SIG-M5 treated with dmso at 0.1 percent for 504 hours (cell line): ENCODE data around the gene LRP1.

Experiments
- DNase-seq: peaks from one replicate; lab custom pipeline; 2025; ENCODE audit not compliant: unreplicated experiment; lab: John Stamatoyannopoulos, UW

Gene LRP1

DNA sequence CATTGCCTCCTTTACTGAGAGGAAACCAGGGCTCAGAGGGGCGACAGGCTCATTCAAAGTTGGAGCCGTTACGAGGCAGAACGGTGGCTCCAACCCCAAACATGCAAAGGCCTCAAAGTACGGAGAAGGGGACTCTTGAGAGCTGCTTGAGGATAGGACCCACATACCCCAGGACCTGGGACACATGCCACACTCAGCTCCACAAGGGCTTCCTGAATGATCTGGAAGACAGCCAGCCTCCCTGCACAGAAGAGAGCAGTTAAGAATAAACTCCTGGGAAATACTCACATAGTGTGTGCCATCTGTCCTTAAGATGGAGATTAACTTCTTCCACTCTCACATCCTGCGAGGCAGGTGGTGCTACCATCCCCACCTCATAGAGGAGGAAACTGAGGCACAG is 61.8 kb downstream of the LRP1 start:
- no peak for DNase-seq

DNA sequence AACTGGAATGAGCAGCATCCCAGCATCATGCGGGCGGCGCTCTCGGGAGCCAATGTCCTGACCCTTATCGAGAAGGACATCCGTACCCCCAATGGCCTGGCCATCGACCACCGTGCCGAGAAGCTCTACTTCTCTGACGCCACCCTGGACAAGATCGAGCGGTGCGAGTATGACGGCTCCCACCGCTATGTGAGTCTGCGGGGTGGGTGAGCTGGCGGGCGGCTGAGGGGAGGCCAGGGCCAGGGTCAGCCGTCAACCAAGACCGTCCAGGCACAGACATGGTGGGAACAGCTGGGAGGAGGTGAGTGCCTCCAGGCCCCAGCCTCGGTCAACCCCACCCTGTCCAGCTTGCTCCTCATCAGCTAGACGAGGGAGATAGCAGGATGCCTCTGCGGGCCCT is 62.5 kb downstream of the LRP1 start:
- no peak for DNase-seq

DNA sequence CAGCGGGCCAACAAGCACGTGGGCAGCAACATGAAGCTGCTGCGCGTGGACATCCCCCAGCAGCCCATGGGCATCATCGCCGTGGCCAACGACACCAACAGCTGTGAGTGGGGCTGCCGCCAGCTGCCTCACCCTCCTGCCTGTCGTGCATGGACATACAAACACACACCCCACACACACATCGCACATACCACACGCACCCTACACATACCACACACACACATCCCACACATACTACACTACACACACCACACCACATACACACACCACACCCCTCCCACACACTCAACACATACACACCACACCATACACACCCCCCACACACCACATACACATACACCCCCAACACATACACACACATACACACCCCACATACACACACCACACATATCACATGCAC is 63.1 kb downstream of the LRP1 start:
- DNase-seq, result no peak

DNA sequence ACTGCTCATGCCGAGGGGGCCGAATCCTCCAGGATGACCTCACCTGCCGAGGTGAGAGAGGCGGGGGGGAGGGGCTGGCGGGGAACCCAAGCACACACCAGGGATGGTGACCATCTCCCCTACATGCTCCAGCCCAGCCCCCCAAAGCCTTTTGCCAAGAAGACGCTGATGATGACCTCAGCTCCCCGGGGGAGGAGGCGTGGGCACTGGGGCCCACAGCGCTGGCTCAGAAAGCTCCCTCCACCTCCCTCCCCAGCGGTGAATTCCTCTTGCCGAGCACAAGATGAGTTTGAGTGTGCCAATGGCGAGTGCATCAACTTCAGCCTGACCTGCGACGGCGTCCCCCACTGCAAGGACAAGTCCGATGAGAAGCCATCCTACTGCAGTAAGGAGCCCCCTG is 64.6 kb downstream of the LRP1 start:
- no peak for DNase-seq

DNA sequence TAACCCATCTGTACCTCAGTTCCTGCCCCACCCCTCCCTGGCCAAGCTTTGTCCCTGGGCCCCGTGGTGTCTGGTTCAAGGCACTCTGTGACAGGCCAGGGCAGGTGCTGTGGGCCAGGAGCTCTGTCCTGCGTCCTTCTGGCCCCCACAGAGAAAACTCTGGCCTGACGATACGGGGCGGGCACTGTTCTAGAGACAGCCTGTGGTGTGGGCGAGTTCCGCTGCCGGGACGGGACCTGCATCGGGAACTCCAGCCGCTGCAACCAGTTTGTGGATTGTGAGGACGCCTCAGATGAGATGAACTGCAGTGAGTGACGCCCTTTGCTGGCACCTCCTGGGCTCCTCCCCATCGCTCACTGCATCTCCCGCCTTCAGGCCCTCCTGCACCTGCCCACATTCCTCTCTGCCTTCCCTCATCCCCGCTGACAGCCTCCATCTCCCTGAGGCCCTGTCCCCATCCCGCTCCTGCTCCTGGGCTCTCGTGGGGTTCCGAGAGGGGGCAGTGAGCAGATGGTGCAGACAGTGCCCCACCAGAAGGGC is 65.5 kb downstream of the LRP1 start:
- DNase-seq, result no peak

DNA sequence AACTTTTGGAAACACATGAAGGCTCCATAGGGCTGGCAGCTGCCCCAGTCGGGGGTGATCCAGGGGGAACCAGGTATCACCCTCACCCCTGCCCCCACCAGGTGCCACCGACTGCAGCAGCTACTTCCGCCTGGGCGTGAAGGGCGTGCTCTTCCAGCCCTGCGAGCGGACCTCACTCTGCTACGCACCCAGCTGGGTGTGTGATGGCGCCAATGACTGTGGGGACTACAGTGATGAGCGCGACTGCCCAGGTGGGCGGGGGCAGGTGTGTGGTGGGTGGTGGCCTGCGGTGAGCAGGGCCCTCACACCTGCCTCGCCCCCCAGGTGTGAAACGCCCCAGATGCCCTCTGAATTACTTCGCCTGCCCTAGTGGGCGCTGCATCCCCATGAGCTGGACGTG is 66.0 kb downstream of the LRP1 start:
- no peak for DNase-seq

DNA sequence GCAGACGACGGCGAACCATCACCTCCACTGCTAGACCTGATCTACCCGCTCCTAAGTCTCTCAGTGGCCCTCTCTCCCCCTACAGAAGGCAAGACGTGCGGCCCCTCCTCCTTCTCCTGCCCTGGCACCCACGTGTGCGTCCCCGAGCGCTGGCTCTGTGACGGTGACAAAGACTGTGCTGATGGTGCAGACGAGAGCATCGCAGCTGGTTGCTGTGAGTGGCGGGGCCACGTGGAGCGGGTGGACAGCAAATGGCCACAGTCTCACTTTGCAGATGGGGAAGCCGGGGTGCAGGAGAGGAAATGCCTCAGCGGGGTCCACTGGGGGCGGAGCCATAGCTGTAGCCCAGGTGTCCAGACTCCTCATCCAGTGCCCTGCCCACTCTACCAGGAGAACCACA is 66.9 kb downstream of the LRP1 start:
- no peak for DNase-seq

DNA sequence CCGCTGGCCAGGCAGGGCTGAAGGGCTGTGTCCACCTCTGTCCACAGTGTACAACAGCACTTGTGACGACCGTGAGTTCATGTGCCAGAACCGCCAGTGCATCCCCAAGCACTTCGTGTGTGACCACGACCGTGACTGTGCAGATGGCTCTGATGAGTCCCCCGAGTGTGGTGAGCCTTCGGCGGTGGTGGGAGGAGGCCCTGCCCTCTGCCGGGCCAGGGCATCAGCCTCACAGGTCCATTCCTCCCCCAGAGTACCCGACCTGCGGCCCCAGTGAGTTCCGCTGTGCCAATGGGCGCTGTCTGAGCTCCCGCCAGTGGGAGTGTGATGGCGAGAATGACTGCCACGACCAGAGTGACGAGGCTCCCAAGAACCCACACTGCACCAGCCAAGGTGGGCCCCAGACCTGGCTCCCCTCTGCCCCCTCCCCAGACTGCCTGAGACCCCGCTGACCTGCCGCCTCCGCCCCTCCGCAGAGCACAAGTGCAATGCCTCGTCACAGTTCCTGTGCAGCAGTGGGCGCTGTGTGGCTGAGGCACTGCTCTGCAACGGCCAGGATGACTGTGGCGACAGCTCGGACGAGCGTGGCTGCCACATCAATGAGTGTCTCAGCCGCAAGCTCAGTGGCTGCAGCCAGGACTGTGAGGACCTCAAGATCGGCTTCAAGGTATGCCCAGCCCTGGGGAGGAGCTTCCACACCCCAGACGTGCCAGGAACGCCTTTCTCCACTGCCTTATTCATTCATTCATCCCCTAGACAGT is 67.5 kb downstream of the LRP1 start:
- DNase-seq, result no peak

DNA sequence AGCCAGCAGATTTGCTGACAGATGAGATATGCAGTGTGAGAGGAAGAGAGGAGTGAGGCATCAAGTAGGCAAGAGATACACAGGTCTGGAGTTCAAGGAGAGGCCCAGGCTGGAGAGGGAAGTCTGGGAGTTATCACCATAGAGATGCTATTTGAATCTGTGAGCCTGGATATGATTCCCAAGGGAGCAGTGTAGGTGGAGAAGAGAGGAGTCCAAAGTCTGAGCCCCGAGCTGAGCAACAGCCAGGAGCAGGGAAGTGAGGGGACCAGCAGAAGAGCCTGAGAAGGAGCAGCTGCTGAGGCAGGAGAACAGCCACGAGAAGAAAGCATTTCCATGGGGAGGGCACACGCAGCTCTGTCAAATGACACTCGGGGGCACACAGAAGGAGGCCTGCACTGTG is 68.2 kb downstream of the LRP1 start:
- DNase-seq, result no peak

DNA sequence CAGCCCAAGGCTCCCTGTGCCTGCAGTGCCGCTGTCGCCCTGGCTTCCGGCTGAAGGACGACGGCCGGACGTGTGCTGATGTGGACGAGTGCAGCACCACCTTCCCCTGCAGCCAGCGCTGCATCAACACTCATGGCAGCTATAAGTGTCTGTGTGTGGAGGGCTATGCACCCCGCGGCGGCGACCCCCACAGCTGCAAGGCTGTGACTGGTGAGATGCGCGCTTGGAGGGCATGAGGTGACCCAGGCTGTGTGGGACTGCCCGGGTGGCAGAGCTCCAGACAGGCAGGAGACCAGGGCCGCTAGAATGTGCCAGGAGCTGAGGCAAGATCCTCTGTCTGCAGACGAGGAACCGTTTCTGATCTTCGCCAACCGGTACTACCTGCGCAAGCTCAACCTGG is 68.7 kb downstream of the LRP1 start:
- DNase-seq, result no peak

DNA sequence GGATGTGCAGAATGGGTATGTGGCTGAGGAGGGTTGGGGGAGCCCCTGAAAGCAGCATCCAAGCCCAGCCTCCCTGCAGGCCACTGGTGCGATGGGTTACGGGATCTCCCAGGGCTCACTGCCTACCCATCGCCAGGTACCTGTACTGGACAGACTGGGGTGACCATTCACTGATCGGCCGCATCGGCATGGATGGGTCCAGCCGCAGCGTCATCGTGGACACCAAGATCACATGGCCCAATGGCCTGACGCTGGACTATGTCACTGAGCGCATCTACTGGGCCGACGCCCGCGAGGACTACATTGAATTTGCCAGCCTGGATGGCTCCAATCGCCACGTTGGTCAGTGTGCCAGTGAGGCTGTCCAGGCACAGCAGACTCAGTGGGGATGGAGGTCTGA is 70.0 kb downstream of the LRP1 start:
- no peak for DNase-seq

DNA sequence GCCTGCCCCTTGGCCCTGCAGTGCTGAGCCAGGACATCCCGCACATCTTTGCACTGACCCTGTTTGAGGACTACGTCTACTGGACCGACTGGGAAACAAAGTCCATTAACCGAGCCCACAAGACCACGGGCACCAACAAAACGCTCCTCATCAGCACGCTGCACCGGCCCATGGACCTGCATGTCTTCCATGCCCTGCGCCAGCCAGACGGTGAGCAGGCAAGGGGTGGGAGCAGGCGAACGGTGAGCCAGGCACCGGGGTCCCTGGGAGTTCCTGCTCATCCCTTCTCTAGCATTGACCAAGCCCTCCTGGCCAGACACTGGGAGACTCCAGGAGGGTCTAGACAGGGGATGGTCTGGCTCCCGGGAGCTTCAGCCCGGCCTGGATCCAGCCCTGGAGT is 70.9 kb downstream of the LRP1 start:
- no peak for DNase-seq

DNA sequence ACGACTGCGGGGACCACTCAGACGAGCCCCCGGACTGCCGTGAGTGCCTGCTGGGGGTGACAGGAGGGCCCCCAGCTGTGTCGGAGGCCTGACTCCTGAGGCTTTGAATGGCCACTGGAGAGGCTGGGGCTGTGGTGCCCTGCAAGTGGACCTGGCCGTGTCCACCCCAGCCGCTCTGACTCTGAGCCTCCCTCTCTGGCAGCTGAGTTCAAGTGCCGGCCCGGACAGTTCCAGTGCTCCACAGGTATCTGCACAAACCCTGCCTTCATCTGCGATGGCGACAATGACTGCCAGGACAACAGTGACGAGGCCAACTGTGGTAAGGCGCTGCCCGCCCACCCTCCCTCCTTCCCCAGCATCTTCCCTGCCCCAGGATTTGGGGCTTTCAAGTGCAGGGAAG is 72.2 kb downstream of the LRP1 start:
- DNase-seq, result no peak

DNA sequence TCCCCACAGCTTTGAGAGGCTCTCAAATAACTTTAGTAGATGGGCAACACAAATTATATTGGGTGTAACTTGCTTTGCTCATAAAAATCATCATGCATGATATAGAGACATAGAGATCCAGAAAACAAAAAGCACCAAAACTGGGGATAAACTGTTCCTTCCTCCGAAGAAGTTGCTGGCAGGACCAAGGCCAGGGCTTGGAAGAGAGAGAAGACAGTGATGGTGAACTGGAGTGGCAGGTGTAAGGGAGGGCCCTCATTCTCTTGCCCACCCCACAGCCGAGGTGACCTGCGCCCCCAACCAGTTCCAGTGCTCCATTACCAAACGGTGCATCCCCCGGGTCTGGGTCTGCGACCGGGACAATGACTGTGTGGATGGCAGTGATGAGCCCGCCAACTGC is 72.9 kb downstream of the LRP1 start:
- DNase-seq, result no peak

DNA sequence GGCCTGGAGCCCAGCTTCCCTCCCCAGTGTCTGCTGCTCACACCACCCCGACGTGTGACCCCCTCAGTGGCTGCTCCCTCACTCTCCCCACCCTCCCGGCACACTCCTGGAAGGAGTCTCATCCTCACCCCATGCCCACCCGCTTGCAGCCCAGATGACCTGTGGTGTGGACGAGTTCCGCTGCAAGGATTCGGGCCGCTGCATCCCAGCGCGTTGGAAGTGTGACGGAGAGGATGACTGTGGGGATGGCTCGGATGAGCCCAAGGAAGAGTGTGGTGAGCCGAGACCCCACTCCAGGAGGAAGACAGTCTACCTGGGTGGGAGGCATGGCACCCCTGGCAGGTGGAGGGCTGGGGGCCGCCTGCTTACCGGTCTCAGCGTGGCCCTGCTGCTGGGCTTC is 73.3 kb downstream of the LRP1 start:
- no peak for DNase-seq

DNA sequence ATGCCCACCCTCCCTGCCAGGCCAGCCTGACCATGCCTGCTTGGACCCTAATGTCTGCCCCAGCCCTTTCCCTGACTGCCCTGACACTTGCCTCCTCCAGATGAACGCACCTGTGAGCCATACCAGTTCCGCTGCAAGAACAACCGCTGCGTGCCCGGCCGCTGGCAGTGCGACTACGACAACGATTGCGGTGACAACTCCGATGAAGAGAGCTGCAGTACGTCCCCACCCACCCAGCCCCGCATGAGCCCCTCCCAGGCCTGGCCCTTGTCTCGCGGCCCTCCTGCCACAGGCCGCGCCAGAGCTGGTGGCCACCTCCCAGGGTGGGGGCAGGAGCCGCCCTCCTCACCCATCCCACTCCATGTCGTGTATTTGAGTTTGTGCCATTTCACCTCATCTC is 74.0 kb downstream of the LRP1 start:
- no peak for DNase-seq

DNA sequence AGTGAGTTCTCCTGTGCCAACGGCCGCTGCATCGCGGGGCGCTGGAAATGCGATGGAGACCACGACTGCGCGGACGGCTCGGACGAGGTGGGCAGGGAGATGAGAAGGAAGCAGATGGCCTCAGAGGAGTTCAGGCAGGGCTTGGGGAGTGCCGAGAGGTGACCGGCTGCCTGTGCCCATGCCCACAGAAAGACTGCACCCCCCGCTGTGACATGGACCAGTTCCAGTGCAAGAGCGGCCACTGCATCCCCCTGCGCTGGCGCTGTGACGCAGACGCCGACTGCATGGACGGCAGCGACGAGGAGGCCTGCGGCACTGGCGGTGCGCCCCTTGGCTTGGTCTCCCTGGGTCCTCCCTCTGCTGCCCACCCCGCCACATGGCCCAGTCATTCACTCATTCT is 74.9 kb downstream of the LRP1 start:
- no peak for DNase-seq

DNA sequence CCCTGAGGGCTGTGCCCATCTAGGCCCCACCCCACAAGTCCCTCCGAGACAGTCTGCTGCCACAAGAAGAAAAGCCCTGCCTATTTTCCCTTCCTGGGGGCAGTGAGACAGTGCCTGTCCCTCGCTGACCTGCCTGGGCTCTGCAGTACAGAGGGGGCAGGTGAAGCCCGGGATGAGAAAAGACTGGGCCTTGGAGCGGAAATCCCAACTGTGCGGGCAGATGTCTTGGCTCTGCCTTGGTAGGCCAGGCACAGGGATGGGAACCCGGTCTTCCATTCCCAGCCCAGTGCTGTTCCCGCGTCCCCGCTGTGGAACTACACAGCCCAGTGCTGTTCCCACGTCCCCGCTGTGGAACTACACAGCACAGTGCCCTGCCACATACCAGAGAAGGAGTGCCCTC is 75.5 kb downstream of the LRP1 start:
- no peak for DNase-seq

DNA sequence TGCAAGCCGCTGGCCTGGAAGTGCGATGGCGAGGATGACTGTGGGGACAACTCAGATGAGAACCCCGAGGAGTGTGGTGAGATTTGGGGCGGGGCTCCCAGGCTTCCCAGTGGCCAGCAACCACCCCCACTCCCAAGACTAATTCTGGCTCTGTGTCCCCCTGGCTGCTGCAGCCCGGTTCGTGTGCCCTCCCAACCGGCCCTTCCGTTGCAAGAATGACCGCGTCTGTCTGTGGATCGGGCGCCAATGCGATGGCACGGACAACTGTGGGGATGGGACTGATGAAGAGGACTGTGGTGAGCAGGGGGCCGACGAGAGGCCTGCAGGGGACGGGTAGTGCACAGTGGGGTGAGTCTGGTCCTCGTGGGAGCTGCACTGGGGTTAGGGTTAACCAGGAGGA is 76.2 kb downstream of the LRP1 start:
- DNase-seq, result no peak

DNA sequence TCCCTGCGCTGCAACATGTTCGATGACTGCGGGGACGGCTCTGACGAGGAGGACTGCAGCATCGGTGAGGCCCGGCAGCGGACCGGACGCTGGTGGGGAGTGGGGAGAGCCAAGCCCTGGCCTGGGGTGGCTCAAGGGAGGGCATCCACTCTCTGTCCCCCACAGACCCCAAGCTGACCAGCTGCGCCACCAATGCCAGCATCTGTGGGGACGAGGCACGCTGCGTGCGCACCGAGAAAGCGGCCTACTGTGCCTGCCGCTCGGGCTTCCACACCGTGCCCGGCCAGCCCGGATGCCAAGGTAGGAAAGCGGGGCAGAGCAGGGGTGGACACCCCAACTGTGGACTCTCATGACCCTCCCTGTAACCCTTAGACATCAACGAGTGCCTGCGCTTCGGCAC is 76.9 kb downstream of the LRP1 start:
- DNase-seq, result no peak

DNA sequence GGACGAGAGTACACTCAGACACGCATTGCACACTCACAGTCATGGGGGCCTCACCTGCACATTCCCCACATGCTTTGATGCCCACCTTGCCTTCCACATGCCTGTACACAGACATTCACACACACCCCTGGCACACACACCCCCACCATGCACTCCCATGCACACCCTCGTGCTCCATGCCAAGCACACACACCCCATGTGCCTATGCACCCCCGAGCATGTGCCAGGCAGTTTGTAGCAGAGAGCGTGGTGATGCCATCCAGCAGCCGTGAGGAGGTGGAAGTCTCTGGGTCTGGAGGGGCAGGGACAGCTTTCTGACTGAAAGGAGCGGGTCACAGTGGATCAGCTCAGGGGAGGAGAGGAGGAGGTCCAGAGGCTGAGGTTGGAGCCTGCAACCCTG is 77.6 kb downstream of the LRP1 start:
- no peak for DNase-seq

DNA sequence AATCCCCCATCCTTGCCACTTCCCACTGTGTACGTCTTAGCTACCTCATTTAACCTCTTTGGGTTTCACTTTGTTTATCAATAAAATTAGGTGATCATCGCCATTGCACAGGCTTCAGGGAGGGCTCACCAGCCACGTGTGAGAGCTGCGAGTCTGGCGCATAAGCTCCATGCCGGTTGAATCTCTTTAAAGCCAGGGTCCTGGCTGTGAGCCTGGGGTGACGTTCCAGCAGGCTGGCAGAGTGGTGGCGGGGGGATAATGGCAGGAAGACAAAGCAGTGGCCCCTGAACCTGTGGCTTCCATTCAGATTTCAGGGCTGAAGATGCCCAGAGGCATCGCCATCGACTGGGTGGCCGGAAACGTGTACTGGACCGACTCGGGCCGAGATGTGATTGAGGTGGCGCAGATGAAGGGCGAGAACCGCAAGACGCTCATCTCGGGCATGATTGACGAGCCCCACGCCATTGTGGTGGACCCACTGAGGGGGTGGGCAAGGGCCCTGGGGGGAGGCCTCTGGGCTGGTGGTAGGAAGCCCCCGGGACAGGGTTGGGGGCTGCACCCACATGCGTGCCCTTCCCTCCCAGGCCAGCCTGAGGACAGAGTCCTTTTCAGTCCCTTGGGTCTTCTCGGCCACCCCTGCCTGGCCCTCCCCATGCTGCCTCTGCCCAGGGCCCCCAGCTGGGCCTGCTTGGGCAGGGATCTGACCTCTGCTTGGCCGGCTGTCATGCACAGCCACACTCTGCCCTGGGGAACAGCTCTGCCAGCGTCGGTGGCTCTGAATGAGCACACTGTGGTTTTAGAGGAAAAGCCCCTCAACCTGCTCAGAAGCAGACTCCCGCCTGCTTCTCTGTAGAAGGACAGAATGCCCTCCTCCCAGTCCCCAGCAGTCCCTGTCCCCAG is 79.7 kb downstream of the LRP1 start:
- DNase-seq, result no peak
